CD14-positive monocyte (primary cell): ENCODE results near the gene EXOC4. TPM values are rescaled to one million over a fixed set of nuclear protein-coding genes. Genes with fewer than 3 reads are reported as not detected.

Experiments used
- DNase-seq, 3 donors: peaks; one replicate each; pipeline ENCODE4 v3.0.0-alpha.2; 2011 to 2022
- H2AFZ ChIP-seq: 2 replicates; pipeline ENCODE4 v1.6.0; 2012; ENCODE audit warnings: mild to moderate bottlenecking, low read depth, low read length, inconsistent platforms; ENCODE audit not compliant: insufficient read depth, poor library complexity, severe bottlenecking
- H3K27ac ChIP-seq, 2 donors: 1 replicate in 1 of 2; 2 replicates in 1 of 2; pipeline ENCODE4 v1.5.1; 2012 to 2013; ENCODE audit warnings: low read length in 2 of 2, control low read depth in 1 of 2, inconsistent platforms in 1 of 2, low read depth in 1 of 2, mild to moderate bottlenecking in 1 of 2
- H3K27me3 ChIP-seq, 2 donors: one replicate each; pipeline versions ENCODE4 v1.6.0 to v1.6.1; 2011 to 2013; ENCODE audit warnings: low read length in 2 of 2; ENCODE audit not compliant: control insufficient read depth in 2 of 2, insufficient read depth in 2 of 2
- H3K36me3 ChIP-seq, 2 donors: replicated peaks in 1 of 2; 1 replicate in 1 of 2; 2 replicates in 1 of 2; pipeline versions ENCODE4 v1.5.1 to v1.6.1; 2012 to 2013; ENCODE audit warnings: low read length in 2 of 2, control low read depth in 1 of 2, inconsistent platforms in 1 of 2, mild to moderate bottlenecking in 1 of 2; ENCODE audit not compliant: insufficient read depth in 2 of 2, control insufficient read depth in 1 of 2
- H3K4me1 ChIP-seq, 2 donors: 1 replicate in 1 of 2; 2 replicates in 1 of 2; pipeline versions ENCODE4 v1.5.1 to v1.6.1; 2012 to 2013; ENCODE audit warnings: low read length in 2 of 2, control low read depth in 1 of 2, inconsistent platforms in 1 of 2, mild to moderate bottlenecking in 1 of 2, moderate library complexity in 1 of 2; ENCODE audit not compliant: insufficient read depth in 2 of 2, control insufficient read depth in 1 of 2
- H3K4me2 ChIP-seq: replicated peaks from 2 replicates; pipeline ENCODE3; 2012; ENCODE audit warnings: low read length, moderate library complexity, mild to moderate bottlenecking; ENCODE audit not compliant: poor library complexity, severe bottlenecking; ENCODE audit errors: extremely low read depth
- H3K4me3 ChIP-seq, 3 experiments: fragments of 200-600 bp in 1 of 3; sonication (generic) in 1 of 3; replicated peaks in 1 of 3; 1 replicate in 2 of 3; 2 replicates in 1 of 3; pipeline ENCODE4 v1.5.1; 2011 to 2013; ENCODE audit warnings: low read length in 3 of 3, mild to moderate bottlenecking in 3 of 3, control low read depth in 2 of 3, low read depth in 2 of 3, inconsistent platforms in 1 of 3, moderate library complexity in 1 of 3
- H3K79me2 ChIP-seq: 2 replicates; pipeline ENCODE4 v1.6.0; 2012; ENCODE audit warnings: mild to moderate bottlenecking, control low read depth, inconsistent platforms, low read length, moderate library complexity; ENCODE audit not compliant: insufficient read depth
- H3K9ac ChIP-seq: 2 replicates; pipeline ENCODE4 v1.6.0; 2017; ENCODE audit warnings: low read length, mild to moderate bottlenecking; ENCODE audit not compliant: insufficient read depth, poor library complexity, severe bottlenecking
- H3K9me3 ChIP-seq, 2 donors: replicated peaks in 1 of 2; 1 replicate in 1 of 2; 2 replicates in 1 of 2; pipeline versions ENCODE4 v1.5.1 to v1.6.1; 2012 to 2013; ENCODE audit warnings: low read length in 2 of 2, control low read depth in 1 of 2; ENCODE audit not compliant: control insufficient read depth in 1 of 2, insufficient read depth in 1 of 2
- H4K20me1 ChIP-seq: 2 replicates; pipeline ENCODE4 v1.6.0; 2012; ENCODE audit warnings: mild to moderate bottlenecking, low read length, control low read depth, moderate library complexity; ENCODE audit not compliant: insufficient read depth
- H3K27ac Mint-ChIP-seq, 7 donors: one replicate each; pipeline ENCODE4 v1.8.0; 2020; ENCODE audit warnings: mild to moderate bottlenecking in 7 of 7, mixed read lengths in 7 of 7, moderate library complexity in 6 of 7, inconsistent platforms in 2 of 7
- H3K27me3 Mint-ChIP-seq, 3 donors: one replicate each; pipeline ENCODE4 v1.8.0; 2021 to 2022; ENCODE audit warnings: low read depth in 3 of 3, mild to moderate bottlenecking in 3 of 3, mixed read lengths in 3 of 3, moderate library complexity in 3 of 3, inconsistent platforms in 1 of 3
- H3K36me3 Mint-ChIP-seq, 2 donors: one replicate each; pipeline ENCODE4 v1.8.0; 2020; ENCODE audit warnings: mixed read lengths in 2 of 2, inconsistent platforms in 1 of 2, mild to moderate bottlenecking in 1 of 2
- H3K4me1 Mint-ChIP-seq: one replicate; pipeline ENCODE4 v1.8.0; 2020; ENCODE audit warnings: mild to moderate bottlenecking, mixed read lengths
- H3K4me3 Mint-ChIP-seq, 2 donors: one replicate each; pipeline ENCODE4 v1.8.0; 2020; ENCODE audit warnings: mild to moderate bottlenecking in 2 of 2, mixed read lengths in 2 of 2, moderate library complexity in 1 of 2
- H3K9me3 Mint-ChIP-seq, 7 donors: one replicate each; pipeline ENCODE4 v1.8.0; 2020 to 2022; ENCODE audit warnings: mixed read lengths in 7 of 7, mild to moderate bottlenecking in 6 of 7, moderate library complexity in 6 of 7, inconsistent platforms in 2 of 7
- CTCF ChIP-seq: fragments of 200-600 bp; IDR thresholded peaks from one replicate; pipeline ENCODE4 v1.8.0; 2022; ENCODE audit warnings: antibody characterized with exemption, mild to moderate bottlenecking
- WGBS: methylation state at CpG from one replicate; pipeline ENCODE4 v1.1.5; 2013; ENCODE audit warnings: missing lambda C conversion rate; ENCODE audit not compliant: insufficient coverage; 5-methylcytosine and 5-hydroxymethylcytosine counted together
- intact Hi-C, 2 donors: fragments of 100-400 bp; cut with micrococcal nuclease; formaldehyde crosslinking; loops; one replicate each; pipeline versions ENCODE4 v1.15.0 to v1.15.1; 2023
- polyA plus RNA-seq, 3 donors: library from polyadenylated mRNA; depleted of rRNA in 1 of 3; unstranded in 2 of 3; stranded (reverse) in 1 of 3; fragments of 300-500 nt in 2 of 3; fragments of >200 nt in 1 of 3; fragmentation: Illumina TruSeq in 2 of 3; gene quantifications; 1 replicate in 2 of 3; 2 replicates in 1 of 3; pipeline ENCODE4 v1.2.3, GENCODE V29; 2012 to 2021

The EXOC4 gene
- polyA plus RNA-seq, 3 donors, result 20.6 to 22.3 (median 22.3) TPM

GRCh38 chr7:133887459-133887858 is 634.6 kb downstream of the EXOC4 start:
- Histone ChIP-seq H3K36me3 (no peaks in the 10 kb centered on the region), H2AFZ (no peak overlapping the region), H3K79me2 (no peaks in the 10 kb centered on the region), H3K27me3 (no peaks in the 10 kb centered on the region), H4K20me1 (no peaks in the 10 kb centered on the region), H3K9ac (no peak overlapping the region), H3K9me3 (no peaks in the 10 kb centered on the region), H3K27ac (no peak overlapping the region), H3K4me1 (no peaks in the 10 kb centered on the region), H3K4me3 (no peak overlapping the region), H3K4me2 (no peak overlapping the region)
- DNase-seq, result no peak
- no peak overlapping the region for H3K27ac Mint-ChIP-seq
- peaks cover 0 to 2% (median 0%) of the 10 kb centered on the region in 3 donors for H3K27me3 Mint-ChIP-seq
- H3K9me3 Mint-ChIP-seq, result peaks cover 0 to 3% (median 1%) of the 10 kb centered on the region in 7 donors
- no CpG with 5 or more reads among the region's 2 CpGs for WGBS
- no peaks in the 10 kb centered on the region for H3K36me3 Mint-ChIP-seq
- intact Hi-C loops, result no loop called here
- TF ChIP-seq CTCF, result no peak
- H3K4me3 Mint-ChIP-seq, result no peak overlapping the region
- H3K4me1 Mint-ChIP-seq, result no peaks in the 10 kb centered on the region

- no peak for TF ChIP-seq CTCF
- no peak overlapping the region for H3K9ac ChIP-seq
- H3K36me3 Mint-ChIP-seq, result no peaks in the 10 kb centered on the region
- H3K79me2 ChIP-seq, result no peaks in the 10 kb centered on the region
- H2AFZ ChIP-seq, result no peak overlapping the region
- no peak overlapping the region for H3K4me2 ChIP-seq
- H3K9me3 ChIP-seq, result no peaks in the 10 kb centered on the region
- H3K9me3 Mint-ChIP-seq, result peaks cover 0 to 4% (median 2%) of the 10 kb centered on the region in 7 donors
- no peaks in the 10 kb centered on the region for H3K36me3 ChIP-seq
- H3K4me1 ChIP-seq, result no peaks in the 10 kb centered on the region
- H3K27ac Mint-ChIP-seq, result no peak overlapping the region
- H3K27me3 Mint-ChIP-seq, result peaks cover 0 to 2% (median 0%) of the 10 kb centered on the region in 3 donors
- no peak for DNase-seq
- no peaks in the 10 kb centered on the region for H3K27me3 ChIP-seq
- intact Hi-C loops, result no loop called here
- no peak overlapping the region for H3K27ac ChIP-seq
- no peak overlapping the region for H3K4me3 ChIP-seq
- no CpG with 5 or more reads among the region's 7 CpGs for WGBS
- no peaks in the 10 kb centered on the region for H3K4me1 Mint-ChIP-seq
- H4K20me1 ChIP-seq, result no peaks in the 10 kb centered on the region
- H3K4me3 Mint-ChIP-seq, result no peak overlapping the region
Measured at GRCh38 chr7:133888061-133888930, 635.4 kb downstream of the EXOC4 start.
